WI38 (cell line): ENCODE measurements around the gene TOMM20.

Experiments
- H3K4me3 ChIP-seq: 2 replicates; pipeline ENCODE4 v1.5.1; 2011; ENCODE audit warnings: low read depth, mild to moderate bottlenecking, control low read depth, low read length
- TF ChIP-seq, protein P1 (sequence below): IDR thresholded peaks from 2 replicates; pipeline ENCODE4 v1.5.1; 2012; ENCODE audit warnings: low read depth, mild to moderate bottlenecking, control low read depth, low read length

TOMM20 gene

DNA sequence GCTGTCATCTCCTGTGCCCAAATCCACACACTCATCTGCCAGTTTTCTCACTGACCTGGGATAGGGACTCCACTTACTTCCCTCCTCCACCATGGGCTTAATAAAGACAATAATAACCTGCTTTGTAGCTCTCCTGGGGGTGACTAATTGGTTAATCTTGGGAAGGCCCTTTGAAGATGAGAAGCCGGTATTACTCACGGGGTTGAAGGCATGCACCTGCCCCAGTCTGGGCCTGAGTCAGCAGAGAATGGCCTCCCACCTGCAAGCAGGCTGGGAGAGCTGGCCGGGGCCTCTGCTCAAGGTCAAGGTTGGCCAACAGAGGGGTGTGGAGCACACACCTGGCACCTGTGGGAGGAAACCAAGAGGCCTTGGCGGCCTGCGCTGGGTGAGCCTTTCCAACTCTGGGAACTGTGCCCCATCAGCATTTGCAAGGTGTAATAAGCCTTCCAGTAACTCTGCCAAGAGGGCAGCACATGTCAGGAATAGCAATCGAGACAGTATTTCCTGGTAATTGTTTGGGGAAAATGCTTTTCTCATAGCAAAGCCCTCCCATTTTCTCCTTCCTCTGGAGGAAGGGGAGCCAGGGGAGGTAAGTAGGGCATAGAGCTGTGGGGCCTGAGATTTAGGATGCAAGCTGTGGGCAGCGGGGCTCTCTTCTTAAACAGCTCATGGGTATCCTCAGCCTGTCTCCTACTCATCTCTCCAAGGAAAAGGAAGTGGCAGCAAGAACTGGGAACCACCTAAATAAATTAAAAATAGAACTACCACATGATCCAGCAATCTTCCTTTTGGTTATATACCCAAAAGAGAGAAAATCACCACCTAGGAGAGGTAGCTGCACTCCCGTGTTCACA is 49.0 kb downstream of the TOMM20 start:
- TF ChIP-seq, protein P1, sequence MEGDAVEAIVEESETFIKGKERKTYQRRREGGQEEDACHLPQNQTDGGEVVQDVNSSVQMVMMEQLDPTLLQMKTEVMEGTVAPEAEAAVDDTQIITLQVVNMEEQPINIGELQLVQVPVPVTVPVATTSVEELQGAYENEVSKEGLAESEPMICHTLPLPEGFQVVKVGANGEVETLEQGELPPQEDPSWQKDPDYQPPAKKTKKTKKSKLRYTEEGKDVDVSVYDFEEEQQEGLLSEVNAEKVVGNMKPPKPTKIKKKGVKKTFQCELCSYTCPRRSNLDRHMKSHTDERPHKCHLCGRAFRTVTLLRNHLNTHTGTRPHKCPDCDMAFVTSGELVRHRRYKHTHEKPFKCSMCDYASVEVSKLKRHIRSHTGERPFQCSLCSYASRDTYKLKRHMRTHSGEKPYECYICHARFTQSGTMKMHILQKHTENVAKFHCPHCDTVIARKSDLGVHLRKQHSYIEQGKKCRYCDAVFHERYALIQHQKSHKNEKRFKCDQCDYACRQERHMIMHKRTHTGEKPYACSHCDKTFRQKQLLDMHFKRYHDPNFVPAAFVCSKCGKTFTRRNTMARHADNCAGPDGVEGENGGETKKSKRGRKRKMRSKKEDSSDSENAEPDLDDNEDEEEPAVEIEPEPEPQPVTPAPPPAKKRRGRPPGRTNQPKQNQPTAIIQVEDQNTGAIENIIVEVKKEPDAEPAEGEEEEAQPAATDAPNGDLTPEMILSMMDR: no peak
- H3K4me3 ChIP-seq: no peak overlapping the region

DNA sequence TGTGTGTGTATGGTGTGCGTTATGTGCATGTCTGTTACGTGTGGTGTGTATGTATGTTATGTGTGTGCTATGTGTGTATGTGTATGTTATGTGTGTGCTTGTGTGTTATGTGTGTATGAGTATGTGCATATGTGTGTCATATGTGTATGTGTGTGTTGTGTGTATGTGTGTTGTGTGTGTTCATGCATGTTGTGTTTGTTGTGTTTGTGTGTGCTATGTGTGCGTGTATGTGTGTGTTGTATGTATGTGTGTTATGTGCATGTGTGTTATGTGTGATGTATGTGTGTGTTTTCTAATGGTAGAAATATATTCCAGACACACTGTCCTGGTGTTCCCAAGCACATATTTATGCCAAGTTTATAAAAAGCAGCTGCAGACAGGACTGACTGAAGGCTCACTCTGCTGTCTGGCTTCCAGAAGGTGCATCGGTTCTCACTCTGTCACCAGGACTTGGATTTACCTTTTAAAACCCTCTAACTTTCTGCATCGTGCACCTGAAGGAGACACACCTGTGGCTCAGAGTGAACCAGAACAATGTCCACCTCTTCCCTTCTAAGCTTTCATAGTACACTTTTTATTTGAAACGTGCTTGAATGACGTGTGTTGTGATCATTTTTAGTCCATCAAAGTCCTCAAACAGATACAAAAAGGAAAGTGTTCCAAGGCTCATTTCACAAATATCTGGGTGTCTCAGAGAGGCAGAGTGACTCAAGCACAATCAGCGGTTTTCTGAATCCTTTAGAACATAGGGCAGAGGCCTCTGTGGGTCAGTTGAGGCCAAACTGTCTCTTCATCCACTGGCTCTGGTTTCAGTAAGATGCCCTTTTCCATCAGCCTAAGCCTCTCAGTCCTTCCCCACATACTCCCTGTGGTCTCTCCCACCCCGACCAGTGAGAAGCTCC is 49.9 kb downstream of the TOMM20 start:
- TF ChIP-seq, protein P1: no peak
- no peak overlapping the region for H3K4me3 ChIP-seq

DNA sequence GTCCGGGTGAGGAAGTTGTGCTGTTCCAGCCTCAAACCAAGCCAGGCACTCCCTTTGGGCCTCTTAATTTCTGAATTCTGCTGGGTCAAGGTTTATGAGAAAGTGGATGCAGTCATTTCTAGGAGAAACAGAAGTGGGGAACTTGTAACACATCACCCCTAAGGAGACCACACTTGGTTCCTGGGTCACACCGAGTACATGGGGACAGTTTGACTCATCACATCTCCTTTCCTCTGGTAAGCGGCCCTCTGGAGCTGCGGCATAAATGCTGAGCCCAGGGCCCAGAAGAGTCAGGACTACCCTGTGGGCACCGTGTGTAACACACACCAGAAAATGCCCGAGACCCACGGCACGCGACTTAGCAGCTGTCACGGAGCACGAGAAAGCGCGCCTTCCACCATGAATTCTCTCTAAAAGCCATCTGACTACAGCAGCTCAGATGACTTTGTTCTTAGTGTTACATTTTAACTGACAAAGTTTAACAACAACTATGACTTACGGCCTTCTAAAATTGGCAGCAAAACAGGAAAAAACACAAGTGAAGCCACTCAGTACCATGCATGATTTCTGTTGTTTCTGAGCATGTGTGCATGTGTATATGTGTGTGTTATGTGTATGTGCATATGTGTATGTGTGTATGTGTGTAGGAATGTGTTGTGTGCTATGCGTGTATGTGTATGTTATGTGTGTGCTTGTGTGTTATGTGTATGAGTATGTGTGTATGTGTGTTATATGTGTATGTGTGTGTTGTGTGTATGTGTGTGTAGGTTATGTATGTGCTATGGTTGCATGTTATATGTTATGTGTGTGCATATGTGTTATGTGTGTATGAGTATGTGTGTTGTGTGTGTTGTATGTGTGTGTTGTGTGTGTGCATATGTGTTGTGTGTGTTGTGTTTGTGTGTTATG is 50.8 kb downstream of the TOMM20 start:
- H3K4me3 ChIP-seq: no peak overlapping the region

DNA sequence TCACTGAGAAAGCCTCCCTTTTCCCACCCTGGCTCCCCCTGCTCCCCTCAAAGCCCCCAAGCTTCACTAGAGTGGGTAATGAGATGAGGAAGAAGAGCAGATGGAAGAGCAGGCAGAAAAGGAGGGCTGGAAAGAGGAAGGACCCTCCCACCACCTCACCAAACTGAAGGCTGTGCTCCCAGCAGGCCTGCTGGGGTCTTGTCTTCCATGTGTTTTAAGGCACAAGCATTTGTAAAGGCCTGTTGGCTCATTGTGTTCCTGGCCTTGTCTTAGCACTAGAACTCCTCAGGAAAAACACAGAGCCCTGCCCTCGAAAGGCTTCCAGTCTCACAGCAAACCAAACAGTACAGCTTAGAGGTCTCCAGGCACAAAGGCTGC is 51.5 kb downstream of the TOMM20 start:
- TF ChIP-seq, protein P1: no peak
- no peak overlapping the region for H3K4me3 ChIP-seq

More for the DNA sequence above, 50.8 kb downstream of the TOMM20 start:
- TF ChIP-seq, protein P1: no peak

DNA sequence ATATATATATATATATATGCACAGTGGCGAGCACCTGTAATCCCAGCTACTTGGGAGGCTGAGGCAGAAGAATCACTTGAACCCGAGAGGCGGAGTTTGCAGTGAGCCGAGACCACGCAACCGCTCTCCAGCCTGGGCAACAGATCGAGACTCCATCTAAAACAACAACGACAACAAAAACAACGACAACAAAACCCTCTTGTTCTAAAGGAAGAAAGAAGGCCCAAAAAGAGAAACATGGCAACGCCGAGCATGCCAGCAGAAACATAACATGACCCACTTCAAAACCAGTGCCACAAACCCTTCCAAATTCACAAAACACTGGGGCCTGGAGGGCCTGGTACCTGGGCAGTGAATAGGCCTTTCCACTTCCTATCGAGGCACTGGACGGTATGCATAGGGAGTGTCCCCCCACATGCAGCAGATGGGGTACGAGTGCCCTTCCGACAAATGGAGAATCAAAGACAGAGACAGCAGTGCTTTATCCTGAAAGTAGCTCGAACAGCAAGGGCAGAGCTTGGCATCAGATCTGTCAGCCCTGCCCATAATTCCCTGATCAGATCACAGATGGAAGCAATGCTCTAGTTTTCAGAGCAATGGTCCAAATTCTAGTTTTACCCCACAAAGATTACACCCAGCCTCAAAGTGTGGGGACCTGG is 52.0 kb downstream of the TOMM20 start:
- no peak overlapping the region for H3K4me3 ChIP-seq
- TF ChIP-seq, protein P1: no peak

DNA sequence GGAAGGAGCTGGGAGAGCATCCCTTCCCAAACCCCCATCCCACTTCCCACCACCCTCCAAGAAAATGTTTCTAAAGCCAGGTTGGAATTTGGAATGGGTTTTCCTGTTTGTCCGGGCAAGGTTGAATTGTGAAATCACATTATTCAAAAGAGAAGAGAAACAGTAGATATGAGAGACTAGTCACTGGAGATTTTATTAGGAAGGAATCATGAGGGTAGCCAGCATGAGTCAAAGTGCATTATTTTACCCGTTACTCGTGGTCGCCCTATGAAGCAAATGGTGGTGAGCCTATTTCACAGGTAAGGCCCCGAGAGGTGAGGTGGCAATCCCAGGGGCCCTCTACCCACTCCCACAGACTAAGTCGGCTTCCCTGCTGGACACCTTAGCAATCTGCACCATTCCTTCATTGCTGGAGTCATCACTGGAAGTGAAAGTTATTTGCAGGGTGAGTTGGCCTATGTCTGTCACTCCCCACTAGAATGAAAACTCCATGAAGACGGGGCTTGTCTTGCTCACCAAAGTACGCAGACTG is 52.8 kb downstream of the TOMM20 start:
- TF ChIP-seq, protein P1: no peak
- peak overlapping the region; percentile 22; the same call in 1 of the 2 replicates for H3K4me3 ChIP-seq
